GM18907 (cell line): Measurements from ENCODE around the gene ZMIZ1.

ENCODE experiments used
- ATAC-seq: cut with Tn5 transposase; IDR thresholded peaks from one replicate; pipeline ENCODE4 v1.9.1; 2021; ENCODE audit warnings: mild to moderate bottlenecking, moderate library complexity; ENCODE audit not compliant: unreplicated experiment

The ZMIZ1 gene

DNA sequence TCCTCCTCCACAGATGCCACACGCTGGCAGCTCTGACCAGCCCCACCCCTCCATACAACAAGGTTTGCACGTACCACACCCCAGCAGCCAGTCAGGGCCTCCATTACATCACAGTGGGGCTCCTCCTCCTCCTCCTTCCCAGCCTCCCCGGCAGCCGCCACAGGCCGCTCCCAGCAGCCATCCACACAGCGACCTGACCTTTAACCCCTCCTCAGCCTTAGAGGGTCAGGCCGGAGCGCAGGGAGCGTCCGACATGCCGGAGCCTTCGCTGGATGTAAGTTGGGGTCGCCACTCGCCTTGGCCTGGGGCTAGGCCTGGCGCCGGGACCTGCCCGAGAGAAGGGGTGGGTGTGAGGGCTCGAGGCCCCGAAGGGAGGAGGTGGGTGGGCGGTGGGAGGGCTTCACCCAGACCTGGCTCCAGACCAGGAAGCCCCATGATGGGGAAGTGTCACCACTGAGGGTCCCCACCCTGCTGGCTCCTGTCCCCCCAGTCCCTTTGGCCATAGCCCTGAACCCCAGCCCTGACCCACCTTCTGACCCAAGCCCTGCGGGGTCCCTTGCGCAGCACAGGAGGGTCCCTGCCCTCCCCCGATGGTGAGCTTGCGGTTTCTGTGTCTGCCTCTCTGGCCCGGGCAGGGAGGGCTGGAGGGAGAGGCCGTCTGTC lies 242.3 kb downstream of the ZMIZ1 start:
- no peak for ATAC-seq

- ATAC-seq: no peak
These were observed 243.0 kb downstream of the ZMIZ1 start for GRCh38 chr10:79311581-79312407.

- no peak for ATAC-seq
These were observed 243.9 kb downstream of the ZMIZ1 start for GRCh38 chr10:79312601-79313187.

GRCh38 chr10:79313320-79313719 lies 244.6 kb downstream of the ZMIZ1 start:
- ATAC-seq: no peak

GRCh38 chr10:79313911-79314439 lies 245.2 kb downstream of the ZMIZ1 start:
- no peak for ATAC-seq

DNA sequence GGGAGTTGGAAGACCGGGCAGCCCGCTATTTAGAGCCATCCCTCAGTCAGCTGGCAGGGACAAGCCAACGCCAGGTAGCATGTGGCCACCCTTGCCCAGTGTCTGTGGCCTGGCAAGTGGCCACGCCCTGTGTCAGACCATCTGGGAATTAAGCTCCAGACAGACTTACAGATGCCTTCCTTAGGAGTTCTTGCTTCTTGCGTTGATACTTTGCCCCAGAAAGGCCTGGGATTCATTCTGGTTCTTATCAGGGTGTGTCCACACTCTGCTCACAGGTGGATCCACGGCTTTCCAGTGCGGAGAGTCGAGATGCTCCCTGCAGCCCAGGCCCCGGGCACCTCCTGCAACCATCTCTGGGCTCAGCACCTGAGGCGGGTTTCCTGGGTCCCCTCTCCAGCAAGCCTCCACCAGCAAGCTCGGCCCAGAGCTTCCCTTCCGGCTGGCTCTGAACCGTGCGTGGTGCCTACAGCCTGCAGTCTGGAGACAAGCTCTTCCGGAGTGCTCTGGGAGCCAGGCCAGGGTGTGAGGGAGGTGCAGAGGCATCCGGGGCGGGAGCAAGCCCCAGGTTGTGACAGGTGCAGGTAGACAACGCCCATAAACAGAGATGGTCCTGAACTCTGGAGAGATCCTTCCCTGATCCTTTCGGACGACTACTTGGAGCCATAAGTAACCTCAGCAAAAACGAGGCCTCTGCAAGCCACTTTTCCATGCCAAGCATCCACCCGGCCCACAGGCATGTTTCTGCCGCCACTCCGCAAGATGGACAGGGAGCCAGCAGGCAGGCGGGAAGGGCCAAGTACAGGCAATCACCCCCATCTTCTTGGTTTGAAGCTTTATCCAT lies 246.2 kb downstream of the ZMIZ1 start:
- ATAC-seq: no peak

- no peak for ATAC-seq
These were observed 246.8 kb downstream of the ZMIZ1 start for GRCh38 chr10:79315602-79315920.

DNA sequence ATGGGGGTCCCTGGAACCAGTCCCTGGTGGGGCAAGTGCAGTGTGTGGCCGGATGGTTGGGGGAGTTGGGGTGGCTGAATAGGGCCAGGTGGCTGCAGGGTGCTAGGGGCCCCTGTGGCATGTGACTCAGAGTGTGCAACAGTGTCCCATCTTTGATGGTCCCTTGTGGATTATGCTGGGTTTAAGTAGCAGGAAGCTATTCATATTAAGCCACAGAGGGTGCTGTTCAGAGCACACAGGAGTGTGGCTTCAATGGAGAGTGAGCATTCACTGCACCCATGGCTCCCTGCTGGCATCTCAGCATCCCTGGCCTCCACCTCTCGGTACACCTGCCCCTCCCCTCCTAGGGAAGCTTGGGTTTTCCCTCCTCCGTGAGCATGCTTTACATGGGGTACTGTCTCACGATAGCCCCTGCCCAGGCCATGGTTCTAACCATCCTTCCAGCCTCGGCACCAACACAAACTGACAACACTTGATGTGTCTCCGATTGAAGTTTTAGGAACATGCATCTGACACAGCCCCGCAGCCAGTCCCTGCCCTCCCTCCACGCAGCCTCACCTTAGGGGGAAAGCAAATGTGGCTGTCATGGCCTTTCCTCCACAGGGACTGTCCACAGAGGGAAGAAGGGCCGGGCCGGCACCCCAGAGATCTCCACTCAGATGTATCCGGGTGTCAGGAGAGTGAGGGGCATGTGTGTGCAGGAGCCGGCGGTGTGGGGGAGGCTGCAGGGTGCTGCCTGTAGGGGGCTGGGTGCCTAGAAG lies 248.1 kb downstream of the ZMIZ1 start:
- ATAC-seq: peak; percentile 73

- ATAC-seq: no peak
These were observed 249.6 kb downstream of the ZMIZ1 start for GRCh38 chr10:79318369-79318768.

GRCh38 chr10:79319115-79319771 lies 250.5 kb downstream of the ZMIZ1 start:
- ATAC-seq: no peak

DNA sequence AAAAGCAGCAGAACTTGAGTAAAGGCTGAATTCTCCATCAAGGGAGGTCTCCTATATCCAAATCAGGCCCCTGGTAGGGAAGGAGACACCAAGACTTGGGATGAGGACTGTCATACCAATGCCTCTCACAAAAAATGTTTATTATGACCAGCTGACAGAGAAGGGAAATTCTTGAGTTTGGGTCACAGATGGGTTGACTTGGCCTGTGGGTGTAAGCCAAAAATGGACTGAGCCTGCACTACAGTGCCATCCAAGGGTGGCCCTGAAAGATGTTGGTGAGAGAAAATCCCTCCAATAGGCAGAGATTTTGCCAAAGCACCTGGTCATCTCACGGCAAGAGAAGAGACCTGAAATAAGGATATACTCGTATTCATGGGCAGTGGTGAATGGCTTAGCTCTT lies 251.6 kb downstream of the ZMIZ1 start:
- no peak for ATAC-seq

DNA sequence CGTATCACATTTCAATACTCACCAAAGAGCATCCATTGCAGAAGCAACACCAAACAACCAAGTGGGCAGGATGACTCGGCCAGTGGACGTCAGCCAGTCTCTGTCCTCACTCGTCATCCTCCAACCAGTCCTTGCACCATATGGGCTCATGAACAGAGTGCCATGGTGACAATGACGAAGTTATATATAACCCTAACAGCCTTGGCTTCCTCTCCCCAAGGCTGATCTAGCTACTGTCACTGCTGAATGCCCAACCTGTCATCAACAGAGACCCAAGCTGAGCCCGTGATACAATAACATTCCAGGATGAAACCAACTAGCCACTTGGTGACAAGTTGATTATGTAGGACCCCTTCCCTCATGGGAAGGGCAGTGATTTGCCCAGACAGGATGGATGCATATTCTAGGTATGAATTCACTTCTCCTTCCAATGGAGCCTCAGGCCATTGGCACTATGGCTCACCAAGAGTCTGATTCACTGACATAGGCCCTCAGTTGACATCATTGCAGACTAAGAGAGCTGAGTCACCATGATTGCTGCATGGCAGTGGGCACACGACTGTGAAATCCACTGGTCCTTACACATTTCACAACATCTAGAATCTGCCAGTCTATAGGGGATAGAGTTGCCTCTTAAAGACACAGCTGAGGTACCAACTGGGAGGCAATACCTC lies 252.2 kb downstream of the ZMIZ1 start:
- no peak for ATAC-seq

GRCh38 chr10:79321494-79321882 lies 252.7 kb downstream of the ZMIZ1 start:
- ATAC-seq: no peak

- no peak for ATAC-seq
These were observed 253.2 kb downstream of the ZMIZ1 start for GRCh38 chr10:79321951-79322350.

GRCh38 chr10:79322616-79323543 lies 254.1 kb downstream of the ZMIZ1 start:
- peak; percentile 75 for ATAC-seq

DNA sequence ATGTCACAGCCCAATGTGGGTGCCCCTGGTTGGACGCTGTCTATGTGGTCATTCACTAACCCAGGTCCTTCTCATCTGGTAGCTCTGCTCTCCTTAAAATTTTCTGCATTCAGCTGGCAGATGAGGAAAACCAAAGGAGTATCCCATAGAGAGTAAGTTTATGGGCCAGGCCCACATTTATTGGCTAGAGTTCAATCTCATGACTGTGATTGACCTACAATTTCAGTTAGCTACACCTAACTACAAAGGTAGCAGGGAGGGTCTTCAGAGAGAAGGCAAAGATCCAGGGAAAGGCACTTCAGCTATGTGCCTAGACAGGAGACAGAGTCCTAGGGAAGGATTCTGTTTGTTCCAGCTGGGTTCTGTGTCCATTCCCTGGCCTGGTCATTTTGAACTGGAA lies 254.8 kb downstream of the ZMIZ1 start:
- no peak for ATAC-seq

DNA sequence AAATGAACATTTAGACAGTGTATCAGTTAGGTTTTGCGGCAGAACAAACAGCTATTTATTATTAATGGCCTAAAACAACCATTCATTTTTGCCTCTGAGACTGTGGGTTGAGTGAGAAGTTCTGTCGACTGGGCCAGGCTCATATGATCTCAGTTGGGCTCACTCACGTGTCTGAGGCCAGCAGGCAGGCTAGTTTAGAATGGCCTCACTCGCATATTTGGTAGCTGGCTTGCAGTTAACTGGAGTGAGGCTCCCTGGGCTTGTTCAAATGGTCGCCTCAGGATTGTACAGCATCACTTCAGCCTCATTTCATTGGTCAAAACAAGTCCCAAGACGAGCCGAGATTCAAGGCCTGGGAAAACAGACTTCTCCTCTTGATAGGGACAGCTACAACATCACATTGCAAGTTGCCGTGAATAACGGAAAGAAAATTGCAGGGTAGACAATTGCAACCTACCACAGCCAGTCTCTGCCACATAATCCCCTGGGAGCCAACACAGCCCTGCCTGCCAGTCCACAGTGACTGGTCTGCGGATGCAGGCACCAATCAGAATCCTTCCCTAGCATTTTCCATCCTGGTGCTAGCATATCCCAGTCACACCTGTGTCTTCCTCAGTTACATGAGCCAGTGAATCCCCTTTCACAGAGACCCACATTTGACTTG lies 255.4 kb downstream of the ZMIZ1 start:
- ATAC-seq: no peak
